HUES64 (cell line): ENCODE results near the gene TTC28.

Experiments
- H3K27ac ChIP-seq: 2 replicates; pipeline ENCODE4 v1.7.0; 2013; ENCODE audit warnings: low read depth, low read length, inconsistent platforms
- H3K27me3 ChIP-seq: 2 replicates; pipeline ENCODE4 v1.6.1; 2013; ENCODE audit warnings: mild to moderate bottlenecking, low read length; ENCODE audit not compliant: insufficient read depth
- H3K36me3 ChIP-seq: 2 replicates; pipeline ENCODE4 v1.6.1; 2013; ENCODE audit warnings: mild to moderate bottlenecking, low read length; ENCODE audit not compliant: insufficient read depth
- H3K4me1 ChIP-seq: 2 replicates; pipeline ENCODE4 v1.6.1; 2013; ENCODE audit warnings: mild to moderate bottlenecking, low read length, moderate library complexity; ENCODE audit not compliant: insufficient read depth
- H3K4me3 ChIP-seq: 2 replicates; pipeline ENCODE4 v1.5.1; 2013; ENCODE audit warnings: mild to moderate bottlenecking, low read length, moderate library complexity
- H3K9ac ChIP-seq: 2 replicates; pipeline ENCODE4 v1.6.1; 2013; ENCODE audit warnings: mild to moderate bottlenecking, low read depth, low read length
- H3K9me3 ChIP-seq: 2 replicates; pipeline ENCODE4 v1.6.1; 2013; ENCODE audit warnings: low read depth, low read length; ENCODE audit not compliant: insufficient read depth
- WGBS: fragments of 150-250, 120-280 bp; methylation state at CpG from one replicate; pipeline ENCODE4 v1.1.7; 2013; ENCODE audit warnings: missing lambda C conversion rate; 5-methylcytosine and 5-hydroxymethylcytosine counted together

TTC28 gene

DNA sequence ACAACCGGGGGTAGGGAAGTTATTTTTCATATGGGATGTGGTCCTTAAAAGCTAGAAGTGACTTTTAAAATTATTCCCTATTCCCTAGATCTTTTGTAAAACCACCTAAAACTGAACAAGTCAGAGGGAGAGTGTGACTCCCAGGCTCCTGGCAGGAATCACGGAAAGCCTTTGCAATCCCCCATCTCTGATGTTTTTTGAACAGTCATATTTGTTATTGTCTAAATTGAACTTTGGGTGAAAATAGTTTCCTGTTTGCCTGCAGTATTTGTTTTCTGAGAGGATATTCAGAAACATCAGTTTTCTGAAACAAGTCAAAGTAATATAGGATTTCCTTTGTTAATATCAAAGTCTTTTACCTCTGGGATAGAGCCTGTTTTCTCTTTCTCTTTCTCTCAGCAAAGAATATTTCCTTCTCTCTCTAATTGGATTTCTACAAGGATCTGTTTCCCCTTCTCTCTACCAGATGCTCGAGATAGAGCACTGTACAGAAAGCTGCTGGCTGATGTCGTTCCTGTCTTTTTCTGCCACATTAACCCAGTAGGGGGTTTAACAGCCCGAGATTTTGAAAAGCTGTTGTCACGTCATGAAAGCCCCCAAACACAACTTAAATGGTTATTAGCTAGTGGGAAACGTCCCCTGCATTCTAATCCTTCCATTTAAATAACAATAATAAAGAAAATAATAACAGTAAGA is 628.4 kb downstream of the TTC28 start:
- no peak overlapping the region for H3K27ac ChIP-seq
- H3K4me1 ChIP-seq, result peaks cover 5% of the 10 kb centered on the region; the same call in 1 of the 2 replicates
- H3K27me3 ChIP-seq, result no peaks in the 10 kb centered on the region
- H3K9ac ChIP-seq, result no peak overlapping the region
- H3K9me3 ChIP-seq, result no peaks in the 10 kb centered on the region
- WGBS, result 77% methylated on average over 6 of the region's 7 CpGs
- no peaks in the 10 kb centered on the region for H3K36me3 ChIP-seq
- no peak overlapping the region for H3K4me3 ChIP-seq

DNA sequence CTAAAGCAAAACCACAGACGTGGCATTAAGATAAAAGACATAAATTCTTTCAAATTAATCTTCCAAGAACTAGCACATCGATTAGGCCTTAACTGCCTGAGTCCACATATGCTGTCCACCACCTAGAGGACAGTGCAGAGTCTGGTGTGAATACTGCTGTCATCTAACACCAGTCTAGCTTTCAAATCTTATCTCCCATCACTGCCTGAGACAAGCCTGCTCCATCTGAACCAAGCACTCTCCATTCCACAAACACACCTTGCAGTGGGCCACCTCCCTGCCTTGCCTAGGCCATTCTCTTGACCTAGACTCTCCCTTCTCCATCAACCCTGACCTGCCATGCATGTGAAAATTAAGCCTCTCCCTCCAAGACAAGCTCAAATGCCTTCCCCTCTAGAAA is 631.1 kb downstream of the TTC28 start:
- H3K4me1 ChIP-seq, result peaks cover 5% of the 10 kb centered on the region; the same call in 1 of the 2 replicates
- H3K9ac ChIP-seq, result no peak overlapping the region
- no peaks in the 10 kb centered on the region for H3K27me3 ChIP-seq
- WGBS, result 97% methylated on average over 2 of the region's 2 CpGs
- H3K9me3 ChIP-seq, result no peaks in the 10 kb centered on the region
- H3K27ac ChIP-seq, result no peak overlapping the region
- H3K36me3 ChIP-seq, result no peaks in the 10 kb centered on the region
- no peak overlapping the region for H3K4me3 ChIP-seq

DNA sequence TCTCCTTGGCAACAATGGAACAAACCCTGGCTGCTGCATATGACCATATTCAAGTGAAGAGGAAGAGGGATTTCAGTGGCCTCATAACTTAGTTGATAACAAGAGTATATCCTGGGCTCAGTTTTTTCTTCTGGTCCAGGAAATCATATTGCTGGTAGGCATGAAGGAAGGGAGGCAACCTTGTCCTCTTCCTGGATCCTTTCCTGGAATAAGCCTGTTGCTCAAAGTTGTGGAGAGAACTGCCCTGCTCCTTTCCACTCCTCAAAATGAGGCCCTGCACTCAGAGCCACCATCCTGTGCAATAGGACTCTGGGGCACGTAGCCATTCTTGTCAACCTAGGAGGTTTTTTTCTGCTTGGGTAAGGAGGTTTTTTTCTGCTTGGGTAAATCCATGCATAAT is 631.9 kb downstream of the TTC28 start:
- H3K9me3 ChIP-seq, result no peaks in the 10 kb centered on the region
- WGBS, result 94% methylated on average over 1 of the region's 1 CpG
- no peak overlapping the region for H3K9ac ChIP-seq
- no peak overlapping the region for H3K27ac ChIP-seq
- peaks cover 5% of the 10 kb centered on the region; the same call in 1 of the 2 replicates for H3K4me1 ChIP-seq
- H3K4me3 ChIP-seq, result no peak overlapping the region
- H3K36me3 ChIP-seq, result no peaks in the 10 kb centered on the region
- no peaks in the 10 kb centered on the region for H3K27me3 ChIP-seq

- no peak overlapping the region for H3K4me3 ChIP-seq
- no peaks in the 10 kb centered on the region for H3K27me3 ChIP-seq
- H3K27ac ChIP-seq, result no peak overlapping the region
- H3K4me1 ChIP-seq, result no peaks in the 10 kb centered on the region
- H3K9ac ChIP-seq, result no peak overlapping the region
- H3K36me3 ChIP-seq, result no peaks in the 10 kb centered on the region
- H3K9me3 ChIP-seq, result no peaks in the 10 kb centered on the region
Measured at GRCh38 chr22:28046100-28046499, 633.5 kb downstream of the TTC28 start.

DNA sequence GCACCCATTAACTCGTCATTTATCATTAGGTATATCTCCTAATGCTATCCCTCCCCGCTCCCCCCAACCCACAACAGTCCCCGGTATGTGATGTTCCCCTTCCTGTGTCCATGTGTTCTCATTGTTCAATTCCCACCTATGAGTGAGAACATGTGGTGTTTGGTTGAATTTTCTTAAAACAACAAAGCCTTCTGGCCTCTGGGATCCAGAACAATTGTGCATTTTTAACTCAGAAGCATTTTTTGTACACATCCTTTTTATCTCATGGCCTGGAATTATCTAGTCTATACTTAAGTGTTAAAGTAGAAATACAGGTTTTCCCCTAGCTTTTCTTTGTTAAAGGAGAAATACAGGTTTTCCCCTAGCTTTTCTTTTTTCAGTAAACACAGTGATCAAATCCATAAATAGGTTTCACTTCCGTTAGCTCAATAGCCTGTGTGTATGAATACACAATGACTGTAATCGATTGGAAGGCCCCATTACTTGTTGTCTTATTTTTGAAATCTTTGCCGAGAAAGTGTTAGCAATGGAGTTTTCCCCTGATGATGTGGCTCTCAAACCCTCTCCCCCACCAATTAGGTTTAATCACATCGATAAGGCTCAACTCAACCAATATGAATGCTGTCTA is 635.0 kb downstream of the TTC28 start:
- Histone ChIP-seq H3K4me1 (no peaks in the 10 kb centered on the region), H3K9me3 (no peaks in the 10 kb centered on the region), H3K36me3 (no peaks in the 10 kb centered on the region), H3K4me3 (no peak overlapping the region), H3K9ac (no peak overlapping the region), H3K27me3 (no peaks in the 10 kb centered on the region), H3K27ac (no peak overlapping the region)
- 97% methylated on average over 4 of the region's 7 CpGs for WGBS

GRCh38 chr22:28043266-28043665 is 636.4 kb downstream of the TTC28 start:
- no peaks in the 10 kb centered on the region for H3K4me1 ChIP-seq
- no peak overlapping the region for H3K4me3 ChIP-seq
- no peak overlapping the region for H3K27ac ChIP-seq
- H3K9me3 ChIP-seq, result no peaks in the 10 kb centered on the region
- no peak overlapping the region for H3K9ac ChIP-seq
- 88% methylated on average over 2 of the region's 2 CpGs for WGBS
- H3K36me3 ChIP-seq, result no peaks in the 10 kb centered on the region
- H3K27me3 ChIP-seq, result no peaks in the 10 kb centered on the region

DNA sequence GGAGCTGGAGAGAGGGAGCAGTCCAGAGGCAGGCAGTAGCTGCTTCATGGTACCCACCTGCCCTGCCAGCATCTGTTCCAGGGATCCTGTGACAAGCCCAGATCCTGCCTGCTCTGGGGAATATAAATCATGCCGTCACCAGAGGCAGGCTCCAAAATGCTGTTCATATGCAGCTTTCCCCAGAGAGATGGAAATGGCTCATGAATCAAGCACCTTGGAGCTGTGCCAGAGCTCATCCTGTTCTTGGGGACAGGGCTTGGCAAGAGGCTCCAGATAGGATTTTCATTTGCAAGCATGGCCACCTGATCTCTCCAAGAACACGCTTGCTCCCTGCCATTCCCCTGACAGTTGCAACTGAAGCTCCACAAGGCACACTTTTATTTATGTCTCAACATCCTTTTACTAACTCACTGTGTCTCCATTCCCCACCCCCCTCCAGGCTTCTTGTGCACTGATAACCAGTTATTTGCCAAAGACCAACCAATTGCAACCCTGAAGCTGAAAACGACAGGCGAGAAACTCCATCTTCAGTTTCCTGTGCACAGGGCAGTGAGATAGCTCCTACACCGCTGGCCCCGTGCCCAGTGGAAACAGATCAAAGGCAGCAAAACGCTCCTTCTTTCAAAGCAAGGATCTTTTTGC is 644.8 kb downstream of the TTC28 start:
- no peak overlapping the region for H3K4me3 ChIP-seq
- H3K9me3 ChIP-seq, result no peaks in the 10 kb centered on the region
- H3K9ac ChIP-seq, result no peak overlapping the region
- no peaks in the 10 kb centered on the region for H3K36me3 ChIP-seq
- no peaks in the 10 kb centered on the region for H3K27me3 ChIP-seq
- H3K4me1 ChIP-seq, result no peaks in the 10 kb centered on the region
- 91% methylated on average over 7 of the region's 7 CpGs for WGBS
- H3K27ac ChIP-seq, result no peak overlapping the region

DNA sequence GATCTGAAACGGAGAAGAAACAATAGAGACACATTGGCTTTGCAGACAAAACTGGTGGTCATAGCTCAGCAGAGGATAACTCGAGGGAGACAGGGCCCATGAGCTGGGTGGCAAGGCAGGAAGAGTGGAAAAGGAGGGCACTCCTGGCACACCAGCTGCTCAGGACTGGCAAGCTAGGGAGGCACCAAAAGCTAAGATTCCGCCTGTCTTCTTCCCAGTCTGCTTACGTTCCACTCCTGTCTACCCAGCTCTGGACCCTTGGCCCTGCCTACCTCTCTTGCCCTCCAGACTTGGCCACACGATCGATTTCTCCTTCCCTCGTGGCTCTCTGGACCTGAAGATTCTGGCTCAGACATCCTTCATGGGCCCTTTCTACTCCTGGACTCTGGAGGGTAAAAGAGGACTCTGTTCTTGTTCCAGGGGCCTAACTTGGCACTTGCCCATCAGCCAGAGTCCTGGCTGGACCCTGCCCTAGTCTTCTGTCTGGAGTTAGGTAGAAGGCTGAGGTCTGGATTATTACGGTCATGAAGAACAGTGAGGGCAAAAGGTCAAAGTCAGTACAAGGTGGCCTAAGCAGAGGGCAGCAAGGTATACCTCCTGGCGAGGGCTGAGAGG is 645.4 kb downstream of the TTC28 start:
- Histone ChIP-seq H3K27ac (no peak overlapping the region), H3K27me3 (no peaks in the 10 kb centered on the region), H3K9ac (no peak overlapping the region), H3K9me3 (no peaks in the 10 kb centered on the region), H3K36me3 (no peaks in the 10 kb centered on the region), H3K4me1 (no peaks in the 10 kb centered on the region), H3K4me3 (no peak overlapping the region)
- 93% methylated on average over 9 of the region's 9 CpGs for WGBS

- H3K36me3 ChIP-seq, result no peaks in the 10 kb centered on the region
- no peak overlapping the region for H3K9ac ChIP-seq
- no peaks in the 10 kb centered on the region for H3K27me3 ChIP-seq
- H3K27ac ChIP-seq, result no peak overlapping the region
- WGBS, result 62% methylated on average over 3 of the region's 3 CpGs
- H3K4me3 ChIP-seq, result no peak overlapping the region
- H3K4me1 ChIP-seq, result no peaks in the 10 kb centered on the region
- H3K9me3 ChIP-seq, result no peaks in the 10 kb centered on the region
Measured at GRCh38 chr22:28032861-28033260, 646.8 kb downstream of the TTC28 start.

GRCh38 chr22:28031383-28031922 is 648.2 kb downstream of the TTC28 start:
- Histone ChIP-seq H3K9ac (no peak overlapping the region), H3K36me3 (no peaks in the 10 kb centered on the region), H3K27me3 (no peaks in the 10 kb centered on the region), H3K9me3 (no peaks in the 10 kb centered on the region), H3K4me1 (no peaks in the 10 kb centered on the region), H3K27ac (no peak overlapping the region), H3K4me3 (no peak overlapping the region)
- WGBS, result 94% methylated on average over 6 of the region's 6 CpGs

- Histone ChIP-seq H3K27ac (no peak overlapping the region), H3K4me1 (no peaks in the 10 kb centered on the region), H3K36me3 (no peaks in the 10 kb centered on the region), H3K4me3 (no peak overlapping the region), H3K9ac (no peak overlapping the region), H3K9me3 (no peaks in the 10 kb centered on the region), H3K27me3 (no peaks in the 10 kb centered on the region)
- 88% methylated on average over 4 of the region's 4 CpGs for WGBS
Measured at GRCh38 chr22:28030473-28030872, 649.2 kb downstream of the TTC28 start.
